ENCODE measurements around the gene OTOP2. TPM values are rescaled to one million over a fixed set of nuclear protein-coding genes. Genes with fewer than 3 reads are reported as not detected.

OTOP2 gene
- total and polyA plus RNA-seq, 9 of the 15 experiments (the other 6 are each of a cell fraction or from before 2014, with no cell fraction given): 0.04 to 0.36 (median 0.14) TPM; not detected in 1

DNA sequence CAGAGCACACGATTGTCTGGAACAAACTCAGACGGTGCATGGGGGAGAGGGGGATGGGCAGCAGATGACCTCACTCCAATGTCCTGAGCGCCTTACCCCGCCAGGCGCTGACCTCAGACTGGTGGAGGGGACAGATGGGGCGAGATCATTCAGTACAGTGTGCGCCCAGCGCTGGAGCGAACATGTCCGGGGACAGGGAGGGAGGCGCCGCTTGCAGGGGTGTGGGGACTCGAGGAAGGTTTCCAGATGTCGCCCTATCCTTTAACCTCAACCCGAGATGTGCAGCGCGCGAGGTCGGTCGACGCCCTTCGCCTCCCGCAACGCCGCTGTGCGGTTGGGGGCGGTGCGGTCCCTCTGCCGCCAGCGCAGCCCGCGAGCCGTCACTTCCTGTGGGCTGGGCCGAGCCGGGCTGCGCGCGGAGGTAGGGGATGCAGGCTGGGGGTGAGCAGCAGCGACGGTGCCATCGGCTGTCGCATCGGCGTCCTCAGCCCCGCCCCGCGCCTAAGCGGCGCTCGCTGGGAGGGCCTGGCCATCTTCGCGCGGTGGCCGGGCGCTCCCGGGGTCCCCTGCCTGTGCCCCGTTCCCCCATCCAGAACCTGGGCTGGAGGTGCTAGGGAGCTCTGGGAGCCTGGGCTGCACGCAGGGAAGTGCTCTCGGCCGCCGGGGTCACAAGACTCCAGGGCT lies 58.0 kb downstream of the OTOP2 start (continued):
- TF ChIP-seq, protein P1, sequence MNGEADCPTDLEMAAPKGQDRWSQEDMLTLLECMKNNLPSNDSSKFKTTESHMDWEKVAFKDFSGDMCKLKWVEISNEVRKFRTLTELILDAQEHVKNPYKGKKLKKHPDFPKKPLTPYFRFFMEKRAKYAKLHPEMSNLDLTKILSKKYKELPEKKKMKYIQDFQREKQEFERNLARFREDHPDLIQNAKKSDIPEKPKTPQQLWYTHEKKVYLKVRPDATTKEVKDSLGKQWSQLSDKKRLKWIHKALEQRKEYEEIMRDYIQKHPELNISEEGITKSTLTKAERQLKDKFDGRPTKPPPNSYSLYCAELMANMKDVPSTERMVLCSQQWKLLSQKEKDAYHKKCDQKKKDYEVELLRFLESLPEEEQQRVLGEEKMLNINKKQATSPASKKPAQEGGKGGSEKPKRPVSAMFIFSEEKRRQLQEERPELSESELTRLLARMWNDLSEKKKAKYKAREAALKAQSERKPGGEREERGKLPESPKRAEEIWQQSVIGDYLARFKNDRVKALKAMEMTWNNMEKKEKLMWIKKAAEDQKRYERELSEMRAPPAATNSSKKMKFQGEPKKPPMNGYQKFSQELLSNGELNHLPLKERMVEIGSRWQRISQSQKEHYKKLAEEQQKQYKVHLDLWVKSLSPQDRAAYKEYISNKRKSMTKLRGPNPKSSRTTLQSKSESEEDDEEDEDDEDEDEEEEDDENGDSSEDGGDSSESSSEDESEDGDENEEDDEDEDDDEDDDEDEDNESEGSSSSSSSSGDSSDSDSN (IDR thresholded peaks at IDR 0.05; ENCODE audit: borderline replicate concordance in 1 of 2, low read depth in 2 of 2, low read length in 2 of 2): peak in 1 of 2 experiments; percentile 82; a peak in 1 of 4 replicates
- TF ChIP-seq ETV5 (CRISPR knock-in tag; IDR thresholded peaks at IDR 0.05; ENCODE audit: low read depth) (peak; percentile 93), SAFB (IDR thresholded peaks at IDR 0.05; ENCODE audit: borderline replicate concordance, low read depth, low read length) (no peak), RBM34 (IDR thresholded peaks at IDR 0.05; ENCODE audit: borderline replicate concordance, insufficient read depth, low read length) (0 out of 2 replicates have a peak, but pooled peaks have one; percentile 95), ZBTB17 (CRISPR knock-in tag; IDR thresholded peaks at IDR 0.05) (peak; percentile 90), CBFB (CRISPR knock-in tag; IDR thresholded peaks at IDR 0.05) (peak; percentile 94), SMAD1 (IDR thresholded peaks at IDR 0.05; ENCODE audit: low read depth, low read length, partially characterized antibody) (peak; percentile 53), CBX1 (IDR thresholded peaks at IDR 0.05; ENCODE audit: low read depth) (0 out of 2 replicates have a peak, but pooled peaks have one; percentile 65), TCF7L2 (IDR thresholded peaks at IDR 0.05; ENCODE audit: low read depth, low read length) (no peak), ZNF324 (CRISPR knock-in tag; IDR thresholded peaks at IDR 0.05) (no peak), SNRNP70 (optimal IDR thresholded peaks at IDR 0.05; ENCODE audit: low read depth, low read length) (no peak), CBX8 (IDR thresholded peaks at IDR 0.05; ENCODE audit: borderline replicate concordance, extremely low read depth, low read depth, low read length, poor library complexity, severe bottlenecking) (no peak), ZC3H4 (CRISPR knock-in tag; IDR thresholded peaks at IDR 0.05; ENCODE audit: borderline replicate concordance) (peak; percentile 82; the same call in 1 of the 2 replicates), ATF1 (CRISPR knock-in tag; IDR thresholded peaks at IDR 0.05) (peak; percentile 47; the same call in 1 of the 2 replicates), ATF1 (tag; IDR thresholded peaks at IDR 0.05) (peak; percentile 94), BCL6 (CRISPR knock-in tag; IDR thresholded peaks at IDR 0.05) (no peak), KDM2B (CRISPR knock-in tag; IDR thresholded peaks at IDR 0.05) (no peak), PHTF2 (CRISPR knock-in tag; IDR thresholded peaks at IDR 0.05) (no peak), HDAC2 (IDR thresholded peaks at IDR 0.05) (peak; percentile 76; the same call in 1 of the 2 replicates), GTF2F1 (IDR thresholded peaks at IDR 0.05; ENCODE audit: low read depth, low read length) (0 out of 2 replicates have a peak, but pooled peaks have one; percentile 23), BHLHE40 (IDR thresholded peaks at IDR 0.05; ENCODE audit: low read length) (peak; percentile 42), ZNF384 (IDR thresholded peaks at IDR 0.05; ENCODE audit: low read depth, low read length) (no peak)
- TF ChIP-seq, protein P2, sequence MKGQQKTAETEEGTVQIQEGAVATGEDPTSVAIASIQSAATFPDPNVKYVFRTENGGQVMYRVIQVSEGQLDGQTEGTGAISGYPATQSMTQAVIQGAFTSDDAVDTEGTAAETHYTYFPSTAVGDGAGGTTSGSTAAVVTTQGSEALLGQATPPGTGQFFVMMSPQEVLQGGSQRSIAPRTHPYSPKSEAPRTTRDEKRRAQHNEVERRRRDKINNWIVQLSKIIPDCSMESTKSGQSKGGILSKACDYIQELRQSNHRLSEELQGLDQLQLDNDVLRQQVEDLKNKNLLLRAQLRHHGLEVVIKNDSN (CRISPR knock-in tag; IDR thresholded peaks at IDR 0.05): no peak
- TF ChIP-seq, protein P3, sequence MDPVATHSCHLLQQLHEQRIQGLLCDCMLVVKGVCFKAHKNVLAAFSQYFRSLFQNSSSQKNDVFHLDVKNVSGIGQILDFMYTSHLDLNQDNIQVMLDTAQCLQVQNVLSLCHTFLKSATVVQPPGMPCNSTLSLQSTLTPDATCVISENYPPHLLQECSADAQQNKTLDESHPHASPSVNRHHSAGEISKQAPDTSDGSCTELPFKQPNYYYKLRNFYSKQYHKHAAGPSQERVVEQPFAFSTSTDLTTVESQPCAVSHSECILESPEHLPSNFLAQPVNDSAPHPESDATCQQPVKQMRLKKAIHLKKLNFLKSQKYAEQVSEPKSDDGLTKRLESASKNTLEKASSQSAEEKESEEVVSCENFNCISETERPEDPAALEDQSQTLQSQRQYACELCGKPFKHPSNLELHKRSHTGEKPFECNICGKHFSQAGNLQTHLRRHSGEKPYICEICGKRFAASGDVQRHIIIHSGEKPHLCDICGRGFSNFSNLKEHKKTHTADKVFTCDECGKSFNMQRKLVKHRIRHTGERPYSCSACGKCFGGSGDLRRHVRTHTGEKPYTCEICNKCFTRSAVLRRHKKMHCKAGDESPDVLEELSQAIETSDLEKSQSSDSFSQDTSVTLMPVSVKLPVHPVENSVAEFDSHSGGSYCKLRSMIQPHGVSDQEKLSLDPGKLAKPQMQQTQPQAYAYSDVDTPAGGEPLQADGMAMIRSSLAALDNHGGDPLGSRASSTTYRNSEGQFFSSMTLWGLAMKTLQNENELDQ (CRISPR knock-in tag; IDR thresholded peaks at IDR 0.05; ENCODE audit: borderline replicate concordance): 0 out of 2 replicates have a peak, but pooled peaks have one; percentile 50
